Liver (tissue), 3 donors: ENCODE measurements around the gene NDUFB11.
A peak's percentile ranks its signal among the peaks of the same experiment; 100 is the strongest.

Source experiments
- ATF3 ChIP-seq: IDR thresholded peaks from 2 replicates; pipeline ENCODE4 v1.6.1; 2016; ENCODE audit warnings: antibody characterized with exemption
- CTCF ChIP-seq: fragments of 150-350 bp; IDR thresholded peaks from 2 replicates; pipeline ENCODE4 v1.5.1; 2017; ENCODE audit warnings: improper control_type of control experiment, low read depth, low read length; ENCODE audit not compliant: missing input control
- EGR1 ChIP-seq, 2 donors: IDR thresholded peaks; 2 replicates each; pipeline ENCODE4 v1.6.1; 2016 to 2018; ENCODE audit warnings: antibody characterized with exemption in 2 of 2, low read depth in 2 of 2
- GABPA ChIP-seq, 2 donors: IDR thresholded peaks in 1 of 2; conservative IDR thresholded peaks in 1 of 2; 2 replicates each; pipeline ENCODE4 v1.6.1; 2016; ENCODE audit warnings: antibody characterized with exemption in 2 of 2, mild to moderate bottlenecking in 1 of 2, moderate library complexity in 1 of 2
- HNF4A ChIP-seq, 2 donors: conservative IDR thresholded peaks; 2 replicates each; pipeline ENCODE4 v1.6.1; 2016; ENCODE audit warnings: antibody characterized with exemption in 2 of 2, mild to moderate bottlenecking in 2 of 2
- JUND ChIP-seq, 2 donors: IDR thresholded peaks; 2 replicates each; pipeline ENCODE4 v1.6.1; 2016; ENCODE audit warnings: antibody characterized with exemption in 2 of 2
- MAX ChIP-seq: IDR thresholded peaks from 2 replicates; pipeline ENCODE4 v1.6.1; 2016; ENCODE audit warnings: antibody characterized with exemption
- RAD21 ChIP-seq, 2 donors: IDR thresholded peaks; 2 replicates each; pipeline ENCODE4 v1.6.1; 2016; ENCODE audit warnings: antibody characterized with exemption in 2 of 2, mild to moderate bottlenecking in 2 of 2
- REST ChIP-seq: IDR thresholded peaks from 2 replicates; pipeline ENCODE4 v1.6.1; 2016; ENCODE audit warnings: antibody characterized with exemption, mild to moderate bottlenecking
- SP1 ChIP-seq: IDR thresholded peaks from 2 replicates; pipeline ENCODE4 v1.6.1; 2018; ENCODE audit warnings: antibody characterized with exemption, mild to moderate bottlenecking
- TAF1 ChIP-seq: conservative IDR thresholded peaks from 2 replicates; pipeline ENCODE4 v1.6.1; 2016; ENCODE audit warnings: antibody characterized with exemption, mild to moderate bottlenecking
- YY1 ChIP-seq: IDR thresholded peaks from 2 replicates; pipeline ENCODE4 v1.6.1; 2016; ENCODE audit warnings: antibody characterized with exemption, mild to moderate bottlenecking
- donor health status: healthy.
- donor health status: healthy.

- no peak for TF ChIP-seq EGR1 (IDR thresholded peaks at IDR 0.05; ENCODE audit: low read depth in 2 of 2)
- TF ChIP-seq CTCF = no peak
- no peak for TF ChIP-seq REST
- TF ChIP-seq SP1 = no peak
- no peak for TF ChIP-seq YY1
- TF ChIP-seq RAD21 (IDR thresholded peaks at IDR 0.05) = no peak
- TF ChIP-seq MAX = no peak
- peak in 1 of 2 donors; percentile 37 for TF ChIP-seq HNF4A (conservative IDR thresholded peaks at IDR 0.05)
- TF ChIP-seq JUND (IDR thresholded peaks at IDR 0.05) = no peak
- TF ChIP-seq TAF1 = no peak
- no peak for TF ChIP-seq GABPA (IDR thresholded peaks at IDR 0.05 in 1 of 2, conservative IDR thresholded peaks at IDR 0.05 in 1 of 2)
- no peak for TF ChIP-seq ATF3
Observed at GRCh38 chrX:47151435-47151834, 6.9 kb upstream of the NDUFB11 start.
